IPS DF 19.7 (cell line): ENCODE data around the gene LITAF.

Experiments used
- DNase-seq: peaks from one replicate; pipeline ENCODE4 v3.0.0-alpha.2; 2013; ENCODE audit warnings: low read depth, low spot score

LITAF gene

DNA sequence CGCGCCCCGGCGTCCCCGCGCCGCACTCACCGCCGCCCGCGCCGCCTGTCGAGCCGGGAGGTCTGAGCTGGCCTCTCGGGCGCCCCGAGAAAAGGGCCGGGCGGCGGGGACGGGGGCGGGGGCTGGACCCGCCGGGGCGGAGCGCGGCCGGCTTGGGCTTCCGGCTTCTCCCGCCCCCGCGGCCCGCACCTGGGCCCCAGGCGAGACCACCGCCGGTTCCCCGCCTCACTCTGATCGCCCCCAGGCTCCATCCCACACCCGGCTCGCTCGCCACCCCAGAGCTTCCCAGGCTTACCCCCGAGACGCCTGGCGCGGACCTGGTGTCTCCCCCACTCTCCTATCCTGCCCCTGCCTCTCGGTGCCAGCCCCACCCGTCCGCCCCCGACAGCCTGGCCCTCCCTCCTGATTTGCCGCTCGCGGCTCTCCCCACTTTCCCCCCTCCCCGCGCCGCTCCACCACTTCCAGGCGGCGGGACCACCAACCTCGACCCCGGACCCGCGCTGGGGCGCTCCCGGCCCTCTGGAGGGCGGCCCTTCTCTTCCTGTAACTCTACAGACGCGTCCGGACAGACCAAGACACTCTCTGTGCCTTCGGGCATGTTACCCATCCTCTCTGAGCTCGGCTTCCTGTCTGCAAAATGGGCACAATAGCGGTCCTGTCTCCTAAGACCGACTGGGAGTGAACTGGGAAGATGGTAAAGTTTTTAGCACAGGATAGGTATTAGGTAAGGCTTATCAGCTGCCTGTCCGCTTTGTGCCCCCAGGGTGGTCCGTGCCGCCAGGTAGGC, at the start of gene LITAF:
Gene LITAF, minus strand, starts transcription at position 64 of the 787 bp plus-strand sequence. CDS start 30,189 bp downstream, outside the sequence.
- no peak for DNase-seq

- DNase-seq, result peak; percentile 100
Measured at GRCh38 chr16:11636172-11636721, 49.5 kb upstream of the LITAF start.

- DNase-seq, result no peak
Measured at GRCh38 chr16:11635679-11636171, 49.0 kb upstream of the LITAF start.

- no peak for DNase-seq
Measured at GRCh38 chr16:11635113-11635652, 48.5 kb upstream of the LITAF start.

GRCh38 chr16:11634312-11634711, 47.6 kb upstream of the LITAF start:
- no peak for DNase-seq

GRCh38 chr16:11633113-11633512, 46.4 kb upstream of the LITAF start:
- no peak for DNase-seq

DNA sequence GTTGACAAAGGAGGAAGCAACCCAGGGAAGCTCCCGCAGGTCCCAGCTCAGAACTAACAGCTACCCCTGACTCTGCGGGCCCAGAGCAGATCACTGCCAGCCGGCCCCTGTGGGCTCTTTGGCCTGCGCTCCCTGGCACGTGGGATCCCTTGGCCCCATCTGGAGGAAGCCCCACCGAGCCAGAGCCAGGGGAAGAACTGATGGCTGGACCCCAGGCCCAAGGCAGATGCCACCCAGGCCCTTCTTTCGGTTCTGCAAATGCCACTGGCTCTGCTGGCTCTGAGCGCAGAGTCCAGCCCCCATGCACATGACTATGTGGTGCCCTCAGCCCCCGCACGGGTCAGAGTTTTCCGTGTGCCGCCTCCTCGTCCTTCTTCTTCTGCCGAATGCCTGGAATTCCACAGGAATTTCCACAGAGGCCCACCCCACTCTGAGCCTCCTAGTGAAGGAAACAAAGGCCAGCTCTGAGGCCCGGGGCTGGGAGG, 45.8 kb upstream of the LITAF start:
- DNase-seq, result no peak

GRCh38 chr16:11631214-11631613, 44.5 kb upstream of the LITAF start:
- no peak for DNase-seq

DNA sequence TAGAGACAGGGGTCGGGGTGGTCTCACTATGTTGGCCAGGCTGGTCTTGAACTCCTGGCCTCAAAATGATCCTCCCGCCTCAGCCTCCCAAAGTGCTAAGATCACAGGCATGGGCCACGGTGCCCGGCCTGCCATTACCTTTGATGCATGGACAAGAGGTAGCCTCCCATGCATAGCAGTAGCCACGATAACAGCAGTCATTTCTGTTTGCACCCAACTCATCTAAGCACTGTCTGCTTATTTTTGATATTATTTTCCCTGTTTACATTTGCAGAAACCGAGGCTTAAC, 44.0 kb upstream of the LITAF start:
- DNase-seq, result no peak

GRCh38 chr16:11630046-11630767, 43.5 kb upstream of the LITAF start:
- no peak for DNase-seq

GRCh38 chr16:11629071-11630030, 42.6 kb upstream of the LITAF start:
- no peak for DNase-seq

GRCh38 chr16:11627822-11628457, 41.2 kb upstream of the LITAF start:
- no peak for DNase-seq

GRCh38 chr16:11627292-11627663, 40.6 kb upstream of the LITAF start:
- DNase-seq, result no peak

GRCh38 chr16:11626657-11627291, 40.1 kb upstream of the LITAF start:
- DNase-seq, result no peak

- DNase-seq, result no peak
Measured at GRCh38 chr16:11625769-11626168, 39.0 kb upstream of the LITAF start.

DNA sequence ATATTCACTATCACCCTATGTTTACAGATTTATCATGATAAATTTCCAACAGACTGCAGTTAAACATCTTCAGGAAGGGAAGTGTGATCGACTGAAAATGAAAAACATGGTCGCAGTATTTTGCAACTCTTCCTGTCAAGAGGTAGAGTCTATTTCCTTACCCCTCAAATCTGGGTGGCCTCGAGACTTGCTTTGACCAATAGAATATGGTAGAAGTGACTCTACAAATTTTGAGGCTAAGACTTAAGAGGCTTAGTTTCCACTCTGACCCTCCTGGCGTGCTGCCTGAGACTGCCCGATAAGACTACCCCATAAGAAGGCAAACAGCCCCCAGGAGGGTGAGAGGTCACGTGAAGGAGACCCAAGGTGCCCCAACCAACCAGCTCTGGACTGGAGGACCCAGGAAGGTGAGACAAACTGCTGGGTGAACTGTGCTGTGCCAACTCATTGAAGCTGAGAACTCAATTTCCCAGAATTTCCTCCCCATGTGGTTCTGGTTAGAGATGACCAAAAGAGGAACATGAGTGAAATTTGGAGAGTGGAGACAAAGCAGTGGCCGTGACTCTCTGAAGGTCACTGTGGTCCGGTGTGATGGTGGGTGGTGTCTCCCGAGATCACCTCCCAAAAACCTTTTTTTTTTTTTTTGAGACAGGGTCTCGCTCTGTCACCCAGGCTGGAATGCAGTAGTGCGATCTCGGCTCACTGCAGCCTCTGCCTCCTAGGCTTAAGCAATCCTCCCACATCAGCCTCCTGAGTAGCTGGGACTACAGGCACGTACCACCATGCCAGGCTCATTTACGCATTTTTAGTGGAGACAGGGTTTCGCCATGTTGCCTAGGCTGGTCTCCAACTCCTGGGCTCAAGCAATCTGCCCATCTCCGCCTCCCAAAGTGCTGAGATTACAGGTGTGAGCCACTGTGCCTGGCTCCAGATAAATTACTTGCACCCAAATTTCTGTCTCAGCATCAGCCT, 38.2 kb upstream of the LITAF start:
- no peak for DNase-seq

DNA sequence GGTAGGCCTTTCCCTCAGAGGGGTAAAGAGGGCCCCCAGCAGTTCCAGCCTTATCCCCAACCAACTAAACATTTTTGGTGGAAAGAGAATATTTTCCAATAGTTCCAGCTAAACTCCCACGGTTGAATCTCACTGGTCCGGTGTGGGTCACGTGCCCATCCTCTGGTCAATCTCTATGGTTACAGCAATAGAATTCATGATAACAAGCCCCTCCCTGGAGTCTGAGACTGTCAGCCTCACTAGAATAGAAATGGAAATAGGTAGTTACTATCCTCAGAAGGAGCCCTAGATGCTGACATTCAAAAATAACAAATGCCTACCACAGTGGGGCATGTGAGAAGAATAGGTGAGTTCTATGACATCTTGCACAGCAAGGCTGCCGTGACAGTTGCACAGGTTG, 37.5 kb upstream of the LITAF start:
- DNase-seq, result no peak

GRCh38 chr16:11621920-11622651, 35.4 kb upstream of the LITAF start:
- no peak for DNase-seq
